ENCODE data around the gene GUCY2D.

Gene GUCY2D

GRCh38 chr17:8062435-8062806, 60.0 kb downstream of the GUCY2D start:
- no peaks in the 10 kb centered on the region for H3K36me3 ChIP-seq (ENCODE audit: insufficient read depth)

GRCh38 chr17:8062807-8063483, 60.5 kb downstream of the GUCY2D start:
- Histone ChIP-seq H3K4me3 (IDR thresholded peaks at IDR 0.05; ENCODE audit: insufficient read depth, low read depth, low read length) (no peak overlapping the region), H3K9ac (no peak overlapping the region), H3K36me3 (ENCODE audit: insufficient read depth) (no peaks in the 10 kb centered on the region), H4K20me1 (ENCODE audit: insufficient read depth) (no peaks in the 10 kb centered on the region), H3K4me2 (no peak overlapping the region), H3K4me1 (ENCODE audit: low read depth, poor library complexity, severe bottlenecking) (no peaks in the 10 kb centered on the region), H3K27me3 (ENCODE audit: insufficient read depth, low read depth) (peaks cover 5% of the 10 kb centered on the region; the same call in 1 of the 2 replicates), H2AFZ (ENCODE audit: low read depth) (no peak overlapping the region), H3K79me2 (ENCODE audit: insufficient read depth, low read depth) (no peaks in the 10 kb centered on the region), H3K27ac (no peak overlapping the region)
- TF ChIP-seq CTCF (conservative IDR thresholded peaks at IDR 0.05; ENCODE audit: low read depth, low read length), result no peak

More at GRCh38 chr17:8062435-8062806, 60.0 kb downstream of the GUCY2D start:
- H2AFZ ChIP-seq (ENCODE audit: low read depth), result no peak overlapping the region
- peaks cover 5% of the 10 kb centered on the region; the same call in 1 of the 2 replicates for H3K27me3 ChIP-seq (ENCODE audit: insufficient read depth, low read depth)
- no peak overlapping the region for H3K4me2 ChIP-seq
- no peak overlapping the region for H3K27ac ChIP-seq
- TF ChIP-seq CTCF (conservative IDR thresholded peaks at IDR 0.05; ENCODE audit: low read depth, low read length), result no peak
- no peaks in the 10 kb centered on the region for H3K4me1 ChIP-seq (ENCODE audit: low read depth, poor library complexity, severe bottlenecking)
- H3K4me3 ChIP-seq (IDR thresholded peaks at IDR 0.05; ENCODE audit: insufficient read depth, low read depth, low read length), result no peak overlapping the region
- H3K79me2 ChIP-seq (ENCODE audit: insufficient read depth, low read depth), result no peaks in the 10 kb centered on the region
- H4K20me1 ChIP-seq (ENCODE audit: insufficient read depth), result no peaks in the 10 kb centered on the region
- H3K9ac ChIP-seq, result no peak overlapping the region

- no peak overlapping the region for H3K27ac ChIP-seq
- no peak overlapping the region for H3K9ac ChIP-seq
- H3K27me3 ChIP-seq (ENCODE audit: insufficient read depth, low read depth), result peaks cover 5% of the 10 kb centered on the region; the same call in 1 of the 2 replicates
- H3K4me2 ChIP-seq, result no peak overlapping the region
- H3K4me3 ChIP-seq (IDR thresholded peaks at IDR 0.05; ENCODE audit: insufficient read depth, low read depth, low read length), result no peak overlapping the region
- H3K36me3 ChIP-seq (ENCODE audit: insufficient read depth), result no peaks in the 10 kb centered on the region
- TF ChIP-seq CTCF (conservative IDR thresholded peaks at IDR 0.05; ENCODE audit: low read depth, low read length), result no peak
- no peak overlapping the region for H2AFZ ChIP-seq (ENCODE audit: low read depth)
- no peaks in the 10 kb centered on the region for H4K20me1 ChIP-seq (ENCODE audit: insufficient read depth)
- no peaks in the 10 kb centered on the region for H3K79me2 ChIP-seq (ENCODE audit: insufficient read depth, low read depth)
- H3K4me1 ChIP-seq (ENCODE audit: low read depth, poor library complexity, severe bottlenecking), result no peaks in the 10 kb centered on the region
These were observed 61.5 kb downstream of the GUCY2D start for GRCh38 chr17:8063761-8064534.

- H3K4me2 ChIP-seq, result no peak overlapping the region
- TF ChIP-seq CTCF (conservative IDR thresholded peaks at IDR 0.05; ENCODE audit: low read depth, low read length), result no peak
- no peak overlapping the region for H3K9ac ChIP-seq
- peaks cover 5% of the 10 kb centered on the region; the same call in 1 of the 2 replicates for H3K27me3 ChIP-seq (ENCODE audit: insufficient read depth, low read depth)
- H3K79me2 ChIP-seq (ENCODE audit: insufficient read depth, low read depth), result no peaks in the 10 kb centered on the region
- H3K4me1 ChIP-seq (ENCODE audit: low read depth, poor library complexity, severe bottlenecking), result no peaks in the 10 kb centered on the region
- H2AFZ ChIP-seq (ENCODE audit: low read depth), result no peak overlapping the region
- H4K20me1 ChIP-seq (ENCODE audit: insufficient read depth), result no peaks in the 10 kb centered on the region
- H3K27ac ChIP-seq, result no peak overlapping the region
- H3K4me3 ChIP-seq (IDR thresholded peaks at IDR 0.05; ENCODE audit: insufficient read depth, low read depth, low read length), result no peak overlapping the region
- H3K36me3 ChIP-seq (ENCODE audit: insufficient read depth), result no peaks in the 10 kb centered on the region
These were observed 62.2 kb downstream of the GUCY2D start for GRCh38 chr17:8064561-8065019.

Data from KMS-11 (cell line).